AG04449 (cell line): ENCODE data around the gene CAPRIN2.

Experiments
- CTCF ChIA-PET: fragments of 350-600 bp; formaldehyde crosslinking; extraction: SDS; loops from one replicate; lab custom pipeline; 2021; ENCODE audit warnings: antibody characterized with exemption; lab: Yijun Ruan, JAX
- POLR2A ChIA-PET: fragments of 400-600, 350-600 bp; formaldehyde crosslinking; extraction: SDS; loops from one replicate; lab custom pipeline; 2020; ENCODE audit warnings: antibody characterized with exemption, inconsistent platforms; lab: Yijun Ruan, JAX
- DNase-seq: peaks from one replicate; pipeline ENCODE4 v3.0.0-alpha.2; 2010; ENCODE audit warnings: low read depth, low spot score
- H3K4me3 ChIP-seq: 2 replicates; pipeline ENCODE4 v1.5.1; 2011; ENCODE audit warnings: low read depth, mild to moderate bottlenecking, control low read depth, low read length
- TF ChIP-seq, protein P1 (sequence below): IDR thresholded peaks from one replicate; pipeline ENCODE4 v1.5.1; 2011; ENCODE audit warnings: mild to moderate bottlenecking, moderate library complexity, low read length, control low read depth, inconsistent platforms; ENCODE audit not compliant: insufficient read depth; ENCODE audit errors: missing control alignments

CAPRIN2 gene

DNA sequence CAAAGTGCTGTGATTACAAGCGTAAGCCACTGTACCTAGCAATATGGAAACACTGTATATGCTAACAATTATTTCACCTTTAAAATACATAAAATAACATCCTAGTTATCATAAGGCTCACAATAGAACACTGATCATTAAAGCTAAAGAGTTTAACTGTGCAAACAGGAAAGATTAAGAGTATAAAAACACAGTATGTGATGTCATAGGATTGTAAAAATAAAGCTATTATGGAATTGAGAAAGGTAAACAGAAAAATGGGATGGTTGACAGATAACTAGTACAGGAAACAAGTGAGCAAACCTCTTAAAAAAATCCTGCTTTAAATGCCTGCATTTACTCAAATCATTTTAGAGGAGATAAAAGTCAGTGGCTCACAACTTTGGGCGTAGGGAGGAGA, 48.3 kb downstream of the CAPRIN2 start:
- TF ChIP-seq, protein P1, sequence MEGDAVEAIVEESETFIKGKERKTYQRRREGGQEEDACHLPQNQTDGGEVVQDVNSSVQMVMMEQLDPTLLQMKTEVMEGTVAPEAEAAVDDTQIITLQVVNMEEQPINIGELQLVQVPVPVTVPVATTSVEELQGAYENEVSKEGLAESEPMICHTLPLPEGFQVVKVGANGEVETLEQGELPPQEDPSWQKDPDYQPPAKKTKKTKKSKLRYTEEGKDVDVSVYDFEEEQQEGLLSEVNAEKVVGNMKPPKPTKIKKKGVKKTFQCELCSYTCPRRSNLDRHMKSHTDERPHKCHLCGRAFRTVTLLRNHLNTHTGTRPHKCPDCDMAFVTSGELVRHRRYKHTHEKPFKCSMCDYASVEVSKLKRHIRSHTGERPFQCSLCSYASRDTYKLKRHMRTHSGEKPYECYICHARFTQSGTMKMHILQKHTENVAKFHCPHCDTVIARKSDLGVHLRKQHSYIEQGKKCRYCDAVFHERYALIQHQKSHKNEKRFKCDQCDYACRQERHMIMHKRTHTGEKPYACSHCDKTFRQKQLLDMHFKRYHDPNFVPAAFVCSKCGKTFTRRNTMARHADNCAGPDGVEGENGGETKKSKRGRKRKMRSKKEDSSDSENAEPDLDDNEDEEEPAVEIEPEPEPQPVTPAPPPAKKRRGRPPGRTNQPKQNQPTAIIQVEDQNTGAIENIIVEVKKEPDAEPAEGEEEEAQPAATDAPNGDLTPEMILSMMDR: no peak
- CTCF ChIA-PET: no interaction called here
- no peak for DNase-seq
- no peak overlapping the region for H3K4me3 ChIP-seq
- POLR2A ChIA-PET: interaction anchor here (1.6 kb wide), 1 partner anchor 18 kb away, joined by 4 read pairs; no protein-coding TSS in a partner anchor

DNA sequence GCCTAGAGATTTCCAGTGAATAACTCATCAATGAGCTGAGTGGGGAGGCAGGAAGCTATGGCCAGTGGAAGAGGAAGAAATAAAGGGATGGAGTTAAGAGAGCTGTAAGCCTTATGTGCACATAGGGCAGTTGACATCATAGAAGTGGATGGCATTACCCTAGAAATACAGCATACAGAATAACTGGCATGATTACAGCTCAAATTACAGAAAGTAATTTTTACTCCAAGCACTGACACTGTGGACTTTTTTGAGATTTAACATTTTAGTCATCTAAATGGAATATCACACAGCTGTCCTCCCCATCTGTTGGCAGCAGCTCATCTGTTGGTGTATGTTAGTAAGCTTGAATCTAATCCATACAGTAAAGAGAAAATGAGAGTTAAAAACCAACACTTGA, 53.7 kb downstream of the CAPRIN2 start:
- TF ChIP-seq, protein P1: no peak
- no peak for DNase-seq
- ChIA-PET POLR2A (interaction anchor here (1.0 kb wide), 1 partner anchor 96 kb away, joined by 4 read pairs; no protein-coding TSS in a partner anchor), CTCF (interaction anchor here (1.4 kb wide), 1 partner anchor 23 kb away, joined by 3 read pairs; no protein-coding TSS in a partner anchor)
- no peak overlapping the region for H3K4me3 ChIP-seq

DNA sequence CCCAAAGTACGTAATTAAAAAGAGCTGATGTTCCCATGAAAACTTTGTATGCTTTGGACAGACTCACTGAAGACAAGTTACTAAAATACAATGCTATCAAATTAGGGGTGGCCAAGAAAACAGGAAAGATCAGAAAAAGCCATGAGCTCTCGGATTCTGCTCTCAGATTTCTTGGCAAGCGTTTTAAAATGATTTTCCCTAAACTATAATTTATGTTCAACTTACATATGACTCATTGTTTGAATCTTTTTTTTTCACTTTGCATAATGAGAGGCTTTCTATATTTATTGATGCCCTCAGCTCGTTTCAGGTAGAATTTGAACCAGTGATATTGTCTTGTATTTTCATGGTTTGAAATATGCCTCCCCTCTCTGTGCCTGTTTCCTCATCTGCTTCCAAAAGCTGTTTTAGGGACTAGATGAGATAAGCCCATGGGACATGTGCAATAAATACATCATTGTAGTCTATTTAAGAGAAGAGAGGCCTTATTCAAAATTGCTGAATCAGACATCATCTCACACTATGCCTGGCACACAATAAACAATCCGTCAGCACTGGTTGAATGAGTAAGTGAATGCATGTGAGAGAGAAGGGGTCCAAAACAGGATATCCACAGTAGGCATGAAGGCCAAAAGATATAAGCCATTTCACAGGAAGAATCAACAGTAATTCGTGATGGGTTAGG, 54.4 kb downstream of the CAPRIN2 start:
- no peak for DNase-seq
- POLR2A ChIA-PET: no interaction called here
- H3K4me3 ChIP-seq: no peak overlapping the region
- TF ChIP-seq, protein P1: no peak
- CTCF ChIA-PET: interaction anchor here (1.4 kb wide), 1 partner anchor 24 kb away, joined by 3 read pairs; no protein-coding TSS in a partner anchor

DNA sequence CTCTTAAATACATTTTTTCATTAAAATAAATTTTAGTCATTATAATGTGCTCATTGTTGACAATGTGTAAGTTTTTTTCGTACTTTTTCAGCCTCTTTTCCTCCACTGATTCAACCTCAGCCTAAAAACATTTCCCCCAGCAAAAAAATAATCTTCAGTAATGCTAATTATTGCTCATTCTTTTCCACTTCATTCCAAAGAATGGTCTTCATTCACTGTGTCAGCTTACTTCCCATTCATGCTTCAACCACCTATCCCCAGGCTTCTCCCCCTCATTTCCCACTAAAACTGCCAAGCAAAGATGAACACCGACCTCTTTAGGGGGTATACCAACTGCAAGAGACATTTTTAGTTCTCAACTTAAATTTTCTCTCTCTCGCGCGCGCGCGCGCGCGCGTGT, 56.4 kb downstream of the CAPRIN2 start:
- DNase-seq: no peak
- TF ChIP-seq, protein P1: no peak
- ChIA-PET POLR2A (no interaction called here), CTCF (interaction anchor here (1.3 kb wide), 1 partner anchor 19 kb away, joined by 5 read pairs; no protein-coding TSS in a partner anchor)
- no peak overlapping the region for H3K4me3 ChIP-seq

DNA sequence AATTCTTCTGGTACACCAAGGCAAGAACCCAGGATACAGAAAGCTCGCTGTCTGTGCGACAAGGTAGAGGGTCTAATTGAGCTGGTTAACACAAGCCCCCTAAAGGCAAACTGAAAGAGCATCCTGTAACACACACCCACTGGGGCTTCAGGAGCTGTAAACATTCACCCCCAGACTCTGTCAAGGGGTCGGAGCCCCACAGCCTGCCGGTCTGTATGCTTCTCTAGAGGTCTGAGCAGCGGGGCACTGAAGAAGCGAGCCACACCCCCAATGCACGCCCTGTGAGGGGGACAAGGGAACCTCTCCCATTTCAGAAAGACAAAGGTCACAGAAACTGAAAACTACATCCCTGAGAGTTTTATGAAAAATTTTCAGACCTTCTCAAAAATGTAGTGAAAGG, 57.8 kb downstream of the CAPRIN2 start:
- TF ChIP-seq, protein P1: no peak
- POLR2A ChIA-PET: no interaction called here
- CTCF ChIA-PET: interaction anchor here (1.4 kb wide), 1 partner anchor 22 kb away, joined by 3 read pairs; no protein-coding TSS in a partner anchor
- no peak for DNase-seq
- H3K4me3 ChIP-seq: no peak overlapping the region

DNA sequence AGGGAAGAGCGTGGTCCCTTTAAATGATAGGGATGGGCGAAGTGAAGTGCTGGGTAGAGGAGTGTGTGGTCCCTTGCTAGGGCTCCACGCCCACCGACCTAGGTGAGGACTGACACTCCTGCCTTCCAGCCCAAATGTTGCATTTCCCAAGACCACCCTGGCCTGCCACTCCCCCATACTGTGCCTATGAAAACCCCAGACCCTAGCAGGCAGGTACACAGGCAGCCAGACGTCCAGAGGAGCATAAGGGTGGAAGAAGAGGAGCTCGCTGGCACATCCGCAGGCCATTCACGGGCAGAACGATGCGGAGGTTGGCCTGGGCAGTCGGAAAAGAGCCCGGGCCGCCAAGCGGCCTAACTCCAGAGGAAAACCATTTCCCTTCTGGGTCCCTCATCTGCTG, 58.3 kb downstream of the CAPRIN2 start:
- CTCF ChIA-PET: interaction anchor here (0.9 to 1.5 kb wide), 4 partner anchors 14 to 110 kb away, joined by 3 read pairs; no protein-coding TSS in a partner anchor
- no peak for DNase-seq
- TF ChIP-seq, protein P1: no peak
- POLR2A ChIA-PET: interaction anchor here (0.7 to 2.3 kb wide), 2 partner anchors 28 to 99 kb away, joined by 3 to 24 read pairs; no protein-coding TSS in a partner anchor
- H3K4me3 ChIP-seq: peak overlapping the region; percentile 93
